RWPE2 (cell line): ENCODE results near the gene KLRD1.

Experiments used
- ATAC-seq: fragments of 200-7000 bp; cut with Tn5 transposase; 3 replicates; pipeline ENCODE4 v1.9.1; 2021; ENCODE audit warnings: low read depth
- DNase-seq: peaks from one replicate; pipeline ENCODE4 v3.0.0-alpha.2; 2020; ENCODE audit warnings: low spot score
- H3K27ac ChIP-seq: fragments of 450-650 bp; 2 replicates; pipeline ENCODE4 v1.5.1; 2017; ENCODE audit warnings: mild to moderate bottlenecking; ENCODE audit not compliant: poor library complexity, severe bottlenecking
- H3K27me3 ChIP-seq: fragments of 250-450 bp; sonication (Bioruptor Pico); 2 replicates; pipeline ENCODE4 v1.5.1; 2021; ENCODE audit warnings: mild to moderate bottlenecking, moderate library complexity; ENCODE audit not compliant: insufficient read depth, poor library complexity, severe bottlenecking
- H3K36me3 ChIP-seq: fragments of 250-450 bp; sonication (Bioruptor Pico); 2 replicates; pipeline ENCODE4 v1.5.1; 2020; ENCODE audit warnings: low read depth, mild to moderate bottlenecking, moderate library complexity
- H3K4me1 ChIP-seq: fragments of 250-450 bp; sonication (Bioruptor Pico); 2 replicates; pipeline ENCODE4 v1.5.1; 2021; ENCODE audit warnings: mild to moderate bottlenecking, moderate library complexity; ENCODE audit not compliant: insufficient read depth, poor library complexity, severe bottlenecking
- H3K4me3 ChIP-seq: fragments of 250-450 bp; sonication (Bioruptor Pico); 2 replicates; pipeline ENCODE4 v1.5.1; 2021; ENCODE audit warnings: mild to moderate bottlenecking, moderate library complexity; ENCODE audit not compliant: severe bottlenecking
- H3K9me3 ChIP-seq: fragments of 250-450 bp; sonication (Bioruptor Pico); 2 replicates; pipeline ENCODE4 v1.5.1; 2021; ENCODE audit warnings: mild to moderate bottlenecking, moderate library complexity; ENCODE audit not compliant: severe bottlenecking
- CTCF ChIP-seq: fragments of 450-650 bp; IDR thresholded peaks from one replicate; pipeline ENCODE4 v1.5.1; 2017; ENCODE audit warnings: mild to moderate bottlenecking, moderate library complexity; ENCODE audit not compliant: poor library complexity, severe bottlenecking

KLRD1 gene

GRCh38 chr12:10307630-10308029 is at the start of gene KLRD1:
KLRD1 (plus strand) TSS chr12:10307870; CDS start chr12:10308078, 208 bp downstream.
- Histone ChIP-seq H3K27ac (no peak within 1 kb of the TSS), H3K4me3 (no peak within 1 kb of the TSS), H3K9me3 (no peaks in the 10 kb centered on the region), H3K4me1 (no peaks in the 10 kb centered on the region), H3K36me3 (no peaks in the 10 kb centered on the region), H3K27me3 (no peaks in the 10 kb centered on the region)
- TF ChIP-seq CTCF, result no peak
- ATAC-seq (no peak), DNase-seq (no peak)

- TF ChIP-seq CTCF, result no peak
Observed at GRCh38 chr12:10260927-10261326, 46.7 kb upstream of the KLRD1 start.

GRCh38 chr12:10268037-10268436 is 39.6 kb upstream of the KLRD1 start:
- no peak overlapping the region for H3K4me3 ChIP-seq
- H3K4me1 ChIP-seq, result no peaks in the 10 kb centered on the region
- DNase-seq (no peak), ATAC-seq (no peak)
- TF ChIP-seq CTCF, result no peak
- H3K36me3 ChIP-seq, result no peaks in the 10 kb centered on the region
- no peaks in the 10 kb centered on the region for H3K27me3 ChIP-seq
- no peaks in the 10 kb centered on the region for H3K9me3 ChIP-seq
- no peak overlapping the region for H3K27ac ChIP-seq

More at GRCh38 chr12:10260927-10261326, 46.7 kb upstream of the KLRD1 start:
- Histone ChIP-seq H3K27ac (no peak overlapping the region), H3K4me1 (no peaks in the 10 kb centered on the region), H3K9me3 (no peaks in the 10 kb centered on the region), H3K4me3 (no peak overlapping the region), H3K36me3 (no peaks in the 10 kb centered on the region), H3K27me3 (no peaks in the 10 kb centered on the region)
- no peak for ATAC-seq
- DNase-seq, result no peak

- H3K27me3 ChIP-seq, result no peaks in the 10 kb centered on the region
- TF ChIP-seq CTCF, result no peak
- no peak overlapping the region for H3K27ac ChIP-seq
- H3K36me3 ChIP-seq, result no peaks in the 10 kb centered on the region
- ATAC-seq (no peak), DNase-seq (no peak)
- H3K9me3 ChIP-seq, result no peaks in the 10 kb centered on the region
- H3K4me1 ChIP-seq, result no peaks in the 10 kb centered on the region
- H3K4me3 ChIP-seq, result no peak overlapping the region
Observed at GRCh38 chr12:10272467-10272866, 35.2 kb upstream of the KLRD1 start.

GRCh38 chr12:10276774-10277173 is 30.9 kb upstream of the KLRD1 start:
- no peak for TF ChIP-seq CTCF
- no peaks in the 10 kb centered on the region for H3K9me3 ChIP-seq
- H3K4me3 ChIP-seq, result no peak overlapping the region
- ATAC-seq, result no peak
- H3K27ac ChIP-seq, result no peak overlapping the region
- no peaks in the 10 kb centered on the region for H3K27me3 ChIP-seq
- no peaks in the 10 kb centered on the region for H3K4me1 ChIP-seq
- no peaks in the 10 kb centered on the region for H3K36me3 ChIP-seq
- DNase-seq, result no peak
